Ishikawa (cell line): Measurements from ENCODE around the gene SCYGR4.

Experiments
- CREB1 ChIP-seq: IDR thresholded peaks from 2 replicates; pipeline ENCODE4 v1.6.1; 2012; ENCODE audit warnings: low read depth
- MAX ChIP-seq: IDR thresholded peaks from 2 replicates; pipeline ENCODE4 v1.6.1; 2012
- RAD21 ChIP-seq: IDR thresholded peaks from 2 replicates; pipeline ENCODE4 v1.6.1; 2012; ENCODE audit warnings: low read depth
- REST ChIP-seq: IDR thresholded peaks from 2 replicates; pipeline ENCODE4 v1.6.1; 2012; ENCODE audit warnings: low read depth, mild to moderate bottlenecking
- TAF1 ChIP-seq: IDR thresholded peaks from 2 replicates; pipeline ENCODE4 v1.6.1; 2012; ENCODE audit warnings: low read depth, mild to moderate bottlenecking
- YY1 ChIP-seq: IDR thresholded peaks from 2 replicates; pipeline ENCODE4 v1.6.1; 2012; ENCODE audit warnings: low read depth

- TF ChIP-seq RAD21 = no peak
- TF ChIP-seq REST = no peak
- no peak for TF ChIP-seq MAX
- no peak for TF ChIP-seq YY1
- TF ChIP-seq CREB1 = no peak
- no peak for TF ChIP-seq TAF1
These were observed 2.6 kb upstream of the SCYGR4 start, which contains the start of gene SCYGR3 for GRCh38 chr2:227614740-227615139.
